ENCODE data around the gene BAHCC1.
A peak's percentile ranks its signal among the peaks of the same experiment; 100 is the strongest.

BAHCC1 gene

DNA sequence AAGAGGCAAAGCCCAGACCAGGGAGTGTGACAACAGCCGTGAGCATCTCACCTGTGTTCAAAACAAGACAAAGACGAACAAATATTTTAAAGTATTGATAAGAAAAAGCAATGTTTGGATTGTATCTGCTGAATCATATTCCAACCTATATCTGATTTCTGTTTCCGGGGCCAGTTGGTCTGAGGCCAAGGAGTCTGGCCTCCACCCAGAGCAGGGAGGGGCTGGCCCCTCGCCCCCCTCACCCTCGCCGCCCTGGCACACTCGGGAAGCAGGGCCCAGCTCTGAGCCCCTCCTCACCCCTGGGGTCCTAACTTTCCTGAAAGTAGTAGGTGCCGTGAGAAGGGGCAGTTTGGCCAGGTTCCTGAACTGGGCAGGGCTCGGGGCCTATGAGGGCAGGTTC lies 69.3 kb downstream of the BAHCC1 start:
- no peak for DNase-seq

GRCh38 chr17:81465910-81466309 lies 70.7 kb downstream of the BAHCC1 start:
- DNase-seq, result no peak

- DNase-seq, result no peak
Measured at GRCh38 chr17:81466564-81467472, 71.6 kb downstream of the BAHCC1 start.

DNA sequence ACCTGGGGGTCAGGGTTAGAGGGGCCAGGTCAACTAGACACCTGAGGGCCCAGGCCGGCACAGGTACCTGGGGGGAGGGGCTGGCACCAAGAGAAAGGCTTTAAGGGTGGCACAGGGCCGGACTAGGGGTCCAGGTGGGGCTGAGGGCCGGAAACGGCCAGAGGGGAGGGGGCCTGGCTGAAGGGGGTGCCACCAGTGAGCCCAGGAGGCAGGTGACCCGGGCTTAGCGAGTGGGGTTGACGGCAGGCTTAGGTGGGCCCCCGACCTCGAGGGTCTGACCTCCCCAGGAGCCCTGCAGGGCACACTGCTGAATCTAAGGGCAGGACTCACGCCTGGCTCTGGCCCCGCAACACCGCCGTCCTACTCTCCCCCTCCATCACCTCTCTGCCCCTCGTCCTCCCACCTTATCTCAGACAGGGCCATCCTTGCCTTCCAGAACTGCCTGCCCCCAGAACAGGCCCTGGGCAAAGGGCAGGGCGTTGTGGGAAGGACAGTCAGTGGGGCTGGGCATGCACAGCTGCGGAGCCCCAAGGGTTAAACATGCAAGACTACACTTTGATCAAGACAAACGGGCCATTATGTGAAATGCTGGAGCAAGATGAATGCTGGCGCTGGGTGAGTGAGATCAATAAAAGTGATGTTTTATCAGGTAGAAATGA lies 73.0 kb downstream of the BAHCC1 start:
- no peak for DNase-seq

GRCh38 chr17:81468770-81469121 lies 73.5 kb downstream of the BAHCC1 start:
- no peak for DNase-seq

DNA sequence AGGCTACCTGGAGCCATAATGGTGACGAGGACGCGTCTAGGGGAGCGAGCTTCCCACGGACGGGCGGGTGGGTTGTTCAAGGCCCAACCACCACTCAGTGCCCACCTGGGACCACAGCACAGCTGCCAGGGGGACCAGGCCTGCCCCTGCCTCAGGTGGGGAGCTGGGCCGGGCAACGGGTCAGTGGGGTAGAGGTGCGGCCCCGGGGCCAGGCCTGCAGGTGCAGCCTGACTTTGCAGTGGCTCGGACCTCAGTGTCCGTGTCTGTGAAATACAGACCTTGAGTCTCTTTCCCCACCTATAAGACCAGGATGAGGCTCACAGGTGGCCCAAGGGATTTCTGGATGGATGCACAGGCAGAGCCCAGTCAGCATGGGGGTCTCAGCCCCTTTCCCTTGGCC lies 74.0 kb downstream of the BAHCC1 start:
- no peak for DNase-seq

DNA sequence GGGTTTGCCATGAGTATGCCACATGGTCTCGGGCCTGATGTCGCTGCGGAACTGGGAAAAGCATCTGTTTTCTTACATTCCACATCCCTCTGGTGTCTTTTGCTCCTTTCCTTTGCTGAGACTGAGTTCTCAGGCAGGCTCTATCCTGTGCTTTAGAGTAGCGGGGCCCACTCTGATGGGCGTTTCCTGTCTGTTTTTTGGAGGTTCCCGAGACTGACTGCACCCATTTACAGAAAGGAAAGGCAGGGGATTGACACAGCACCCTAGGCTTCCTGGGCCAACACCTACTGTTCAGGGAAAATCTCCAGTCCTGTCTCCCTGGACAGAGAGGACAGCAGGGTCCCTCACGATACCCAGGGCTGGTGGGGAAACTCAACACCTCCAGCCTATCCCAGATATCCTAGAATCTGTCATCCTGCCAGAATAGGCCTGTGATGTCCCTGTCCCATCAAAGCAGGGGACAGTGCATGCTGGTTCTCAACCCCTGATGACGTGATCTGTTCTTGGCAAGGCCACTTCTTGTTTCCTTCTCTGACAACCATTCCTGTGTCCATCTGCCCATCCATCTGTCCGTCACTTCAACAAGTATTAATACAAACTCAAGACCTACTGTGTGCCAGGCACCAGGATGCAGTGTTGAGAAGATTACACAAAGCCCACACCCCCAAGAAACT lies 75.2 kb downstream of the BAHCC1 start:
- no peak for DNase-seq

- DNase-seq, result no peak
Measured at GRCh38 chr17:81470944-81471817, 75.9 kb downstream of the BAHCC1 start.

- peak; percentile 64 for DNase-seq
Measured at GRCh38 chr17:81471818-81472456, 76.7 kb downstream of the BAHCC1 start.

DNA sequence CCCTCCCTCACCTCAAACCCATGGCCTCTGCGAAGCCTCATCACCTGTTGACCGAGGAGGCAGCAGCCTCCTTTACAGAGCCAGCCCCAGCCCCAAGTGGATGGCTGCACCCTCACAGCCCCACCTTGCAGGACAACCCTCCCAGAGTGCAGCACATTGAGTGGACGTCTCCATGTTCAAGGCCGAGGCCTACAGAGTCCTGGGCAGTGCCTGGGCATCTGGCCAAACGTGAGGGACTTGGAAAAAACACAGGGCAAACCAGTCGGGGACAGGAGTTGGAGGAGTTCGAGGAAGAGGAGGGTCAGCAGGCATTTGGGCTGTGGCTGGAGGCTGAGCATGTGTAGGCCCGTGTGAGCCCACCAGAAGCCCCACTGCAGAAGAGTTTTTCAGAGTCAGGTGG lies 77.8 kb downstream of the BAHCC1 start:
- no peak for DNase-seq

DNA sequence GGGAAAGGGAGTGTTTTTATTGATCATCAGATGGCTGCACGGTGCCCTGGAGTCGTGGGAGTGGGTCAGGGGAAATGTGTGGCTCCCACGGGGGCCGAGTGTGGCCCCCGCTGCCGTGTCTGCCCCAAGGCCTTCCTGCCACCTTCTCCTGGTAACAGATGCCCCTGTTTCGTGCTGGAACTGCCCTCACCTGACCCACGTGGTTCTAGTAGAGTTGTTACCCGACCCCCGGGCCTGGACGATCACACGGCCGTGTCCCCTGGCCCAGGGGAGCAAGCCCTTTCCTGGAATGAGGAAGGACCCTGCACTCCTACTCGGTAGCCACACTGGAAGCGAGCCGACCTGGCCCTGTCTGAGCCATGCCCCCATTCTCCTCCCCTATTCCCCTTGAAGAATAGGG lies 79.7 kb downstream of the BAHCC1 start:
- DNase-seq, result no peak

DNA sequence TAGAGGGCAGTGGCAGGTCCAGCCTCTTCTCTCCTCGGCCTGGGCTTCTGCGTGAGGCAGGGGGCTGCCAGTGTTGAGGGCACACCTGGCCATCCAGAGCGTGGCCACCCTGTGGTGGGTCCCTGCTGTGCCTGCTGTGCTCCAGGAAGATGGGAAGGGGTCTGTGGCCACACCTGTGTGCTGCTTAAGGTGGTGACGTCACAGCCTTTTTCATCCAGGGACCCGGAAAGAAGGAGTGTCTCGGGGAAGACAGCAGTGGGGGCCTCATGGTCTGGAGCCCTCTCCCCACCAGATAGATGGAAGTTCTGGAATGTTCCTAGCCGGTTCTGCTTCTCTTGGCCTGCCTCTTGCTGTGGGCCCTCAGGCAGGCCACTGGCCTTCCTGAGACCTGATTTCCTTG lies 80.8 kb downstream of the BAHCC1 start:
- DNase-seq, result no peak

GRCh38 chr17:81476635-81477034 lies 81.4 kb downstream of the BAHCC1 start:
- DNase-seq, result no peak

DNA sequence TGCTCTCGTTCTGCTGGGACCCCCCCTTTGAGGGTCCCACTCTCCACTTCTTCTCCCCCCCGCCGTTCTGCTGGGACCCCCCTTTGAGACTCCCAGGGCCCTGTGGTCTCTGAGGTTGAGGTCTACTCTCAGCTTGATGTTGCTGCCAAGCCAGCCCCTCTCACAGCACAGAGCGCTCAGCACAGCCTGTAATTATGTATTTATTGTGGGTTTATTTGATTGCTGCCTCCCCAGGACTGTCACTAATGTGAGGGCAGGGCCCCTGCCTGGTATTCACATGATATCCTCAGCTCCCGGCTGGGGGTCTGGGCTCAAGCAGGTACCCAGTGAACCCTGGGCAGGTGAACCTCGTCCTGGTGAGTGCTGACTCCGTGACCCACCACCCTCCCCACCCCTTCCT lies 81.9 kb downstream of the BAHCC1 start:
- DNase-seq, result no peak

DNA sequence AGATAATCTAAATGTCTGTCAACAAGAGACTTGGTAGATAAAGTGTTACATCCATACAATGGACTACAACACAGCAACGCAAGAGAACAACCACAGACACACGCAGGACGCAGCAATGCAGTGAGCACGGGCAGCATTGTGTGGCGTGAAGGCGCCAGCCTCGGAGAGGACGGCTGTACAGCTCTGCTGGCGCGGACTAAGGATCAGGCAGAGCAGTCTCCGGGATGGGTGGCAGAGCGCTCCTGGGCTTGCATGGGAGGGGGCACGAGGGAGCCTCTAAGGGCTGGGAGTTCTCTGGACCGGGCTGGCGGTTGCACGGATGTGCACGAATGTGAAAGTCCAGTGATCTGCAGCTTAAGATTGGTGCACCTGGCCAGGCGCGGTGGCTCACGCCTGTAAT lies 82.9 kb downstream of the BAHCC1 start:
- no peak for DNase-seq

- no peak for DNase-seq
Measured at GRCh38 chr17:81479175-81480071, 84.2 kb downstream of the BAHCC1 start.

DNA sequence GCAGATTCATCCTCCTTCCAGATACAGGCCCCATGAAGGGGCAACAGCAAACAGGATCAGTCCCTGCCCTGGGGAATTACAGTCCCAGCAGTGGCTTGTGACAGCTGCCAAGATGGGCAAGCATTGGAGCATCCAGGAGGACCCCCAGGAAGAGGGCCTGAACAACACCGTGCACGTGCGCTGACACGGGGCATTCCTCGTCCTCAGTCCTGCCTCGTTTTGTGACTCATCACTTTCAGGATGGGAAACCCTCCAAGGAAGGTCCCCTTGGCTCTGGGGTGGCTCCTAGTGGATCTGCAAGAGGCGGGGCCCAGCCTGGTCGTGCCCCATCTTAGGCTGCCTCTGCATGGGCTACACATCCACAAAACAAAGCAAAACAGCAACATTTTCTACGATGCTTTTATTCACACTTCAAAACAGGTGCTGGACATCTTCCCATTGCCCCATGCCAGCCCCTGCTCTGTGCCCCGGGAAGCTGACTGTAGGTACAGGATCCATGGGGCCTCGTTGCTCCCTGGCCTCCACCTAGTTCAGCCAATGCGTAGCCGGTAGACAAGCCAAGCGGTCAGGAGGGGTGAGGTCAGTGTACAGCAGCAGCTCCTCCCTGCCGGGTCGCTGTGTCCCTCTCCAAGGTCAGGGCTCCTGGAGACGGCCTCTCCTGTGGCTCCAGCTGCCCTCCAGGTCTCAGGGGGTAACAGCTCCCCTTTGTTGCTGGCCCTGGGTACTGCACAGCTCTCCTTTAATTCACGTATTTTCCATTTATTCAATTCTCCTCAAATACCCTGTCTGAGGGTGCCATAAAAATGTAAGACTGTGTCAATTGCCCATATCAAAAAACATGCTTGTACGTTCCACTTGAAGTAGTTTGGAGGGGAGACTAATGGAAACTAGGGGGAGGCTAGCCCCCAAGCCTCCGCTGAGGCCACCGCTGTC lies 85.1 kb downstream of the BAHCC1 start:
- DNase-seq, result no peak

- peak; percentile 71 for DNase-seq
Measured at GRCh38 chr17:81481073-81481799, 86.0 kb downstream of the BAHCC1 start.

- DNase-seq, result no peak
Measured at GRCh38 chr17:81481815-81482505, 86.7 kb downstream of the BAHCC1 start.
